ENCODE measurements around the gene P4HA3. TPM values are rescaled to one million over a fixed set of nuclear protein-coding genes. Genes with fewer than 3 reads are reported as not detected.

Gene P4HA3
- total and polyA plus RNA-seq, 4 donors = 1.2 to 6.9 (median 4.3) TPM

GRCh38 chr11:74288911-74289310 is 22.5 kb downstream of the P4HA3 start:
- H3K27me3 ChIP-seq (ENCODE audit: control insufficient read depth, insufficient read depth, low read length) = no peaks in the 10 kb centered on the region
- no peak for DNase-seq (ENCODE audit: low read depth in 4 of 6, low spot score in 6 of 6)
- no peak overlapping the region for H3K27ac ChIP-seq (ENCODE audit: low read depth, low read length)
- H3K4me1 ChIP-seq (ENCODE audit: control insufficient read depth, insufficient read depth, low read length) = no peaks in the 10 kb centered on the region
- WGBS (ENCODE audit: insufficient coverage) = no CpG with 5 or more reads among the region's 4 CpGs
- no peaks in the 10 kb centered on the region for H3K9me3 ChIP-seq (ENCODE audit: control insufficient read depth, insufficient read depth, low read length)
- no peak overlapping the region for H3K4me3 ChIP-seq (ENCODE audit: low read depth, low read length)
- H3K36me3 ChIP-seq (ENCODE audit: control insufficient read depth, insufficient read depth, low read length) = no peaks in the 10 kb centered on the region

DNA sequence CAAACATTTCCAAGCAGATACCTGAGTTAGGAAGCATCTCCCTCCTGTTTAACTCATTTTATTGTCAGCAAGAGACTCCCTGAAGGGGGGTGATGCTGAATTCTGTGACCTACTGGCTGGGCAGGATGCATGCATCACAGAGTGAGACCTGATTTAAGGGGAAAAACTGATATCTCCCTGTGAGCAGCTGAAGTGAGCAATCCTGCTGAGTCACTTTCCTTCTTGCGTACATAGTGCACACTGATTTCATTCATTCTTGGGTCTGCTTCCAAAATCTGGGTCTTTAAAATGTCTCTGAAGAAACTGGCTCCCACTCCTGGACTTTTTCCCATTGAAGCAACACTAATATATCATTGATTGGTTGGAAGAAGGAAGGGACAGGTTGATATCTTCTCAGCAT is 23.3 kb downstream of the P4HA3 start:
- no peaks in the 10 kb centered on the region for H3K27me3 ChIP-seq (ENCODE audit: control insufficient read depth, insufficient read depth, low read length)
- H3K36me3 ChIP-seq (ENCODE audit: control insufficient read depth, insufficient read depth, low read length) = no peaks in the 10 kb centered on the region
- H3K4me3 ChIP-seq (ENCODE audit: low read depth, low read length) = no peak overlapping the region
- no peaks in the 10 kb centered on the region for H3K9me3 ChIP-seq (ENCODE audit: control insufficient read depth, insufficient read depth, low read length)
- H3K27ac ChIP-seq (ENCODE audit: low read depth, low read length) = no peak overlapping the region
- H3K4me1 ChIP-seq (ENCODE audit: control insufficient read depth, insufficient read depth, low read length) = no peaks in the 10 kb centered on the region
- DNase-seq (ENCODE audit: low read depth in 4 of 6, low spot score in 6 of 6) = peak in 1 of 6 donors; percentile 33
- 67% methylated on average over 1 of the region's 1 CpG for WGBS (ENCODE audit: insufficient coverage)

DNA sequence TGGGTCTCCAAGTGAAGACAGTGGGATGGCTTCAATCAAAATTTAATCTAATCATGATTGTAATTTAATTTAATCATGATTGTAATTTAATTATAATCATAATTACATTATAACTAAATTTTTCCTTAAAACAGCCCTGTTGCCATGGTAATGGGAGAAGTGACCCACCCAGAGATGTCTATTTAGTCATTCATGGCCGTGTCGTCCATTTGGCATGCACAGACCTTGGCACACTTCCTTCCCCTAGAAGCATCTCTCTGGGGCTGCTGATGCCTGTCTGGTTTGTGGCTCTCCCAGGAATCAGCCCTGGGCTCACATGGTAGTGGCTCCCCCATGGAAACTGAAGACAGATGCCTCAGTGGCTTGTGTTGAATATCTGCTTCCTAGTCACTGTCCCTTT is 27.0 kb downstream of the P4HA3 start:
- Histone ChIP-seq H3K36me3 (ENCODE audit: control insufficient read depth, insufficient read depth, low read length) (no peaks in the 10 kb centered on the region), H3K4me3 (ENCODE audit: low read depth, low read length) (no peak overlapping the region), H3K27ac (ENCODE audit: low read depth, low read length) (no peak overlapping the region), H3K4me1 (ENCODE audit: control insufficient read depth, insufficient read depth, low read length) (peaks cover 4% of the 10 kb centered on the region), H3K9me3 (ENCODE audit: control insufficient read depth, insufficient read depth, low read length) (no peaks in the 10 kb centered on the region), H3K27me3 (ENCODE audit: control insufficient read depth, insufficient read depth, low read length) (no peaks in the 10 kb centered on the region)
- 14% methylated on average over 2 of the region's 2 CpGs for WGBS (ENCODE audit: insufficient coverage)
- peak in 1 of 6 donors; percentile 25 for DNase-seq (ENCODE audit: low read depth in 4 of 6, low spot score in 6 of 6)

DNA sequence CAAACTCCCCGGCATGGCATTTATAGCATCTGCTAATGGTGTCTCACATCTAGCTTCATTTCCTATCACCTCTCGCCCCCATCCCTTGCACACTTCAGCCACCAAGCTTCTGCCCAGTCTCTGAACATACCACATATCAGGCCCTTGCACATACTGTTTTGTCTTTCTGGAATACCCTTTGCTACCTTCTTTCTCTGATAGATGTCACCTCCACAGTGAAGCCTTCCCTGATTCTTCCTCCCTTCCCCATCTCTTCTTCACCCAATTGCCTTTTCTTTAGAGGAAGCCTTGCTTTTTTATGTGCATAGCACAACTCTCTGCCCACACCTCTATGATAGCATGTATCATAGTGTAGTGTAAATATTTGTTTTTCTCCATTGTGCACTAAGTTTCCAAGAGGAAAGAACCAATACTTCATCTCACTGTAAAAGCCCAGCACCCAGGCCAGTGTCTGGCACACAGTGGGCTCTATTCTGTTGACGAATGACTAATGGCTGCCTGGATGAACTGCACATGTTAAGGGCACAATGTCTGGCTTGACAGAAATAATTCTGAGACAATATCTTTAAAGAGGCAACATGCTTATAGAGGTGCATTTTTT is 27.8 kb downstream of the P4HA3 start:
- Histone ChIP-seq H3K27me3 (ENCODE audit: control insufficient read depth, insufficient read depth, low read length) (no peaks in the 10 kb centered on the region), H3K4me1 (ENCODE audit: control insufficient read depth, insufficient read depth, low read length) (peaks cover 4% of the 10 kb centered on the region), H3K4me3 (ENCODE audit: low read depth, low read length) (no peak overlapping the region), H3K36me3 (ENCODE audit: control insufficient read depth, insufficient read depth, low read length) (no peaks in the 10 kb centered on the region), H3K27ac (ENCODE audit: low read depth, low read length) (no peak overlapping the region), H3K9me3 (ENCODE audit: control insufficient read depth, insufficient read depth, low read length) (no peaks in the 10 kb centered on the region)
- DNase-seq (ENCODE audit: low read depth in 4 of 6, low spot score in 6 of 6) = no peak
- 55% methylated on average over 2 of the region's 3 CpGs for WGBS (ENCODE audit: insufficient coverage)

- H3K4me3 ChIP-seq (ENCODE audit: low read depth, low read length) = no peak overlapping the region
- H3K27ac ChIP-seq (ENCODE audit: low read depth, low read length) = no peak overlapping the region
- no peaks in the 10 kb centered on the region for H3K27me3 ChIP-seq (ENCODE audit: control insufficient read depth, insufficient read depth, low read length)
- H3K36me3 ChIP-seq (ENCODE audit: control insufficient read depth, insufficient read depth, low read length) = no peaks in the 10 kb centered on the region
- WGBS (ENCODE audit: insufficient coverage) = 57% methylated on average over 5 of the region's 5 CpGs
- H3K9me3 ChIP-seq (ENCODE audit: control insufficient read depth, insufficient read depth, low read length) = no peaks in the 10 kb centered on the region
- peaks cover 4% of the 10 kb centered on the region for H3K4me1 ChIP-seq (ENCODE audit: control insufficient read depth, insufficient read depth, low read length)
- DNase-seq (ENCODE audit: low read depth in 4 of 6, low spot score in 6 of 6) = peak in 2 of 6 donors; percentile 21 to 81
Observed at GRCh38 chr11:74282914-74283371, 28.5 kb downstream of the P4HA3 start.

- Histone ChIP-seq H3K27ac (ENCODE audit: low read depth, low read length) (no peak overlapping the region), H3K4me3 (ENCODE audit: low read depth, low read length) (no peak overlapping the region), H3K4me1 (ENCODE audit: control insufficient read depth, insufficient read depth, low read length) (peaks cover 4% of the 10 kb centered on the region), H3K36me3 (ENCODE audit: control insufficient read depth, insufficient read depth, low read length) (no peaks in the 10 kb centered on the region), H3K9me3 (ENCODE audit: control insufficient read depth, insufficient read depth, low read length) (no peaks in the 10 kb centered on the region), H3K27me3 (ENCODE audit: control insufficient read depth, insufficient read depth, low read length) (no peaks in the 10 kb centered on the region)
- DNase-seq (ENCODE audit: low read depth in 4 of 6, low spot score in 6 of 6) = no peak
- WGBS (ENCODE audit: insufficient coverage) = 86% methylated on average over 3 of the region's 3 CpGs
Observed at GRCh38 chr11:74282421-74282820, 29.0 kb downstream of the P4HA3 start.

GRCh38 chr11:74280494-74280893 is 30.9 kb downstream of the P4HA3 start:
- no peaks in the 10 kb centered on the region for H3K27me3 ChIP-seq (ENCODE audit: control insufficient read depth, insufficient read depth, low read length)
- H3K9me3 ChIP-seq (ENCODE audit: control insufficient read depth, insufficient read depth, low read length) = no peaks in the 10 kb centered on the region
- peaks cover 4% of the 10 kb centered on the region for H3K4me1 ChIP-seq (ENCODE audit: control insufficient read depth, insufficient read depth, low read length)
- no peaks in the 10 kb centered on the region for H3K36me3 ChIP-seq (ENCODE audit: control insufficient read depth, insufficient read depth, low read length)
- H3K4me3 ChIP-seq (ENCODE audit: low read depth, low read length) = no peak overlapping the region
- H3K27ac ChIP-seq (ENCODE audit: low read depth, low read length) = no peak overlapping the region
- DNase-seq (ENCODE audit: low read depth in 4 of 6, low spot score in 6 of 6) = no peak

GRCh38 chr11:74279256-74279655 is 32.2 kb downstream of the P4HA3 start:
- H3K4me3 ChIP-seq (ENCODE audit: low read depth, low read length) = no peak overlapping the region
- no peaks in the 10 kb centered on the region for H3K9me3 ChIP-seq (ENCODE audit: control insufficient read depth, insufficient read depth, low read length)
- 90% methylated on average over 3 of the region's 5 CpGs for WGBS (ENCODE audit: insufficient coverage)
- no peaks in the 10 kb centered on the region for H3K36me3 ChIP-seq (ENCODE audit: control insufficient read depth, insufficient read depth, low read length)
- H3K4me1 ChIP-seq (ENCODE audit: control insufficient read depth, insufficient read depth, low read length) = peaks cover 4% of the 10 kb centered on the region
- H3K27ac ChIP-seq (ENCODE audit: low read depth, low read length) = no peak overlapping the region
- DNase-seq (ENCODE audit: low read depth in 4 of 6, low spot score in 6 of 6) = no peak
- H3K27me3 ChIP-seq (ENCODE audit: control insufficient read depth, insufficient read depth, low read length) = no peaks in the 10 kb centered on the region

DNA sequence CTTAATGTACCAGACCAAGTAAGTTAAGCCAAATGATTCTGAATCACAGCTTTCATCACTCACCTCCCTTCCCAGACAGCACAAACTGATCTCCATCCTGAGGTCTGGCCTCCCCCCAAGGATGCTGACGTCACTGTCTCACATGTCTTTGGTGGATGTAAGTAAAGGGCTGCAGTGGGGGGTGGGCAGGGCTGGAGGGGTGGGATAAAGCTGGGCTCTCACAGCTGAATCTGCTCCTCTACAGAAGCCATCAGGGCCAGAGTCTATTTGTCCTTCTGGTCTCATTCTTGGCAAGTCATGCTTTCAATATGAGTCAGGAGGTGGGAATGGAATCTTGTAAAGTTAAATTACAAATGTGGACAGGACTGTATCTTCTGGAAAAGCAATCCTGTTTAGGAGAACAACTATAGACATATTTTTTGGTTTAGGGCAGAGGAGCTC is 32.7 kb downstream of the P4HA3 start:
- H3K9me3 ChIP-seq (ENCODE audit: control insufficient read depth, insufficient read depth, low read length) = no peaks in the 10 kb centered on the region
- no peak overlapping the region for H3K4me3 ChIP-seq (ENCODE audit: low read depth, low read length)
- DNase-seq (ENCODE audit: low read depth in 4 of 6, low spot score in 6 of 6) = no peak
- peaks cover 4% of the 10 kb centered on the region for H3K4me1 ChIP-seq (ENCODE audit: control insufficient read depth, insufficient read depth, low read length)
- H3K36me3 ChIP-seq (ENCODE audit: control insufficient read depth, insufficient read depth, low read length) = no peaks in the 10 kb centered on the region
- no CpG with 5 or more reads among the region's 1 CpG for WGBS (ENCODE audit: insufficient coverage)
- no peaks in the 10 kb centered on the region for H3K27me3 ChIP-seq (ENCODE audit: control insufficient read depth, insufficient read depth, low read length)
- H3K27ac ChIP-seq (ENCODE audit: low read depth, low read length) = no peak overlapping the region

- WGBS (ENCODE audit: insufficient coverage) = 93% methylated on average over 2 of the region's 2 CpGs
- Histone ChIP-seq H3K4me1 (ENCODE audit: control insufficient read depth, insufficient read depth, low read length) (peaks cover 4% of the 10 kb centered on the region), H3K4me3 (ENCODE audit: low read depth, low read length) (no peak overlapping the region), H3K36me3 (ENCODE audit: control insufficient read depth, insufficient read depth, low read length) (no peaks in the 10 kb centered on the region), H3K27ac (ENCODE audit: low read depth, low read length) (no peak overlapping the region), H3K9me3 (ENCODE audit: control insufficient read depth, insufficient read depth, low read length) (no peaks in the 10 kb centered on the region), H3K27me3 (ENCODE audit: control insufficient read depth, insufficient read depth, low read length) (no peaks in the 10 kb centered on the region)
- no peak for DNase-seq (ENCODE audit: low read depth in 4 of 6, low spot score in 6 of 6)
Observed at GRCh38 chr11:74278103-74278502, 33.3 kb downstream of the P4HA3 start.
